Stimulated activated CD4-positive, alpha-beta T cell treated with anti-CD3 and anti-CD28 coated beads, Interleukin-1b, Interleukin-23, amount 100 ng/mL, for 4 hours (primary cell): ENCODE measurements around the gene CELF1.
"Not testable (repeated sequence)": the region's sequence is repeated elsewhere in the genome, so short reads cannot be mapped to it uniquely, and the experiment has no call there.

Experiments used
- DNase-seq, 2 donors: peaks; one replicate each; pipeline ENCODE4 v3.0.0-alpha.2; 2020; ENCODE audit warnings: low read depth in 2 of 2

Gene CELF1

DNA sequence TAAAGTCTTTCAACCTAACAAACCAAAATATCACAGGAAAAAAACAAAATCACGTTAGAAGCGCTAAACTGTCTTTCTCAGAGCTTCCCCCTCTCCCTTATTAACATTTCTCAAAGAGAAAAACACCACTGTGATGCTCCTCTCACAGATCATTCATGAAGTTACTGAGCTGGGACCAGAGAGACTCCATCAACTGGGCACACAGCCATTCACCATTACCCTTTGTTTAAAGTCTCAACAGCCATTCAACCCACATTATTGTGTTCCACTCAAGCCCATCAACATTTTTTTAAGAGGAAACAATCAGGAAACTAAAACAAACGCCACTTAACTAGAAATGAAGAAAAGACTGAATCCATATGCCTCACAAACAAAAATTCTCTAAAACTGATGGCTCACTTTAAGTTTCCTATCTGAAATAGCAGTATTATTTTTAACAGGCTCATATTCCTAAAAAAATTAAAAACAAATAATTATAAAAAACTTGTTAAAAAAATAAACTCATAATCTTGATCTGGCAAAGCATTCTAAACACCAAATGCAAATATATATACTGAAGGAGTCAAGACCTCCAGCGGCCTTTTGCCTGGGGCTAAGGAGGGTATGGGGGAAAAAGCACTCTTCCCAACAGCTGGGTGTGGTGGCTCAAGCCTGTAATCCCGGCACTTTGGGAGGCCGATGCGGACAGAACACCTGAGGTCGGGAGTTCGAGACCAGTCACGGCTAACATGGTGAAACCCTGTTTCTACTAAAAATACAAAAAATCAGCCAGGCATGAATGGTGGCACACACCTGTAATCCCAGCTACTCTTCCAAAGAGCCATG, 14.0 kb downstream of the CELF1 start:
- no peak for DNase-seq

DNA sequence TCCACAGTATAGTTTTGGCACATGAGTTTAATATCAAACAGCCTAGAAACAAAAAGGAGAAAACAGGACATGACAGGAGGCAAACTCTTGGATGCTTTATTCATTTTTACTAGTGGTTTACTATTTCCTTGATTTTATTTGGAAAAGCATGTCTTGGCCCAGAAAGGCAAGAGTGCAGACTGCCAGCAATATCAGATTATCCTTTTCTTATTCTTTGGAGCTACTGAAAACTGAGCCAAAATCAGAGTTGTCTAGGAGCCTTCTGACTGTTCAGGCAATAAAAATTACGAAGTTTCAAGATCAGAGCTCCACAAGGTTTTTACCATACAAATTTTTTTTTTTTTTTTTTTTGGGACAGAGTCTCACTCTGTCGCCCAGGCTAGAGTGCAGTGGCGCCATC, 16.0 kb downstream of the CELF1 start:
- no peak for DNase-seq

DNA sequence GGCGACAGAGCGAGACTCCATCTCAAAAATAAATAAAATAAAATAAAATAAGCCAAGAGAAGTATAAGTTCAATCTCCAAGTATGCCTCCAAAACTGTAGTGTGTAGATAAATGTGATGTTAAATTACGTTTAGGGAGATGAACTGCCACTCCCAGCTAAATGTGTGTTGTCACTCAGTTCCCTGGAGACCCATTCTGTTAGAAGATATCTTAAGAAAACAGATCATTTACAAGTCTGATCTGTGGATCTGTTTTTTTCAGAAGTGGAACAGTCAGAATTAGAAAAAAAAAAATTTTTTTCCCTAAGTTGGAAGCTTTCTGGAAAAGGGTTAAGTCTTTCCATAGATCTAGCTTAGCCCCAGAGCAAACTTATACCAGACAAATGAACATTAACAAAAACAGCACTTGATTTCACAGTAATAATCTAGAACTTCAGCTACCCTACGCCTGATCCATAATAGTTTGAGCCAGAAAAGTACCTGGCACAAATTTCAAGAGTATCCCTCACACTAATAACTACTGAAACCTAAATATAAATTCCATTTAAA, 18.2 kb downstream of the CELF1 start:
- no peak for DNase-seq

DNA sequence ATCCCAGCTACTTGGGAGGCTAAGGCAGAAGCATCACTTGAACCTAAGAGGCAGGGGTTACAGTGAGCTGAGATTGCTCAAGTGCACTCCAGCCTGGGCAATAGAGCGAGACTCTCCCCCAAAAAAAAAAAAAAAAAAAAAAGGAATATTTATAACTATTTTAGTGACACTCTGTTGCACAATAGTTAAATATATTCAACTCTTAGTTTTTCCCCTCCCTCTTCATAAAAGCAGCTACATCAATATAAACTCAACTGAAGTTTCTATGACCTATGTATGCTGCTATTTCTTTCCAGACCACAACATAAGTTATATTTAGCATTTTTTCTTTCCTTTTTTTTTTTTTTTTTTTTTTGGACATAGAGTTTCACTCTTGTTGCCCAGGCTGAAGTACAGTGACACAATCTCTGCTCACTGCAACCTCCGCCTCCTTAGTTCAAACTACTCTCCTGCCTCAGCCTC, 19.2 kb downstream of the CELF1 start:
- no peak for DNase-seq

DNA sequence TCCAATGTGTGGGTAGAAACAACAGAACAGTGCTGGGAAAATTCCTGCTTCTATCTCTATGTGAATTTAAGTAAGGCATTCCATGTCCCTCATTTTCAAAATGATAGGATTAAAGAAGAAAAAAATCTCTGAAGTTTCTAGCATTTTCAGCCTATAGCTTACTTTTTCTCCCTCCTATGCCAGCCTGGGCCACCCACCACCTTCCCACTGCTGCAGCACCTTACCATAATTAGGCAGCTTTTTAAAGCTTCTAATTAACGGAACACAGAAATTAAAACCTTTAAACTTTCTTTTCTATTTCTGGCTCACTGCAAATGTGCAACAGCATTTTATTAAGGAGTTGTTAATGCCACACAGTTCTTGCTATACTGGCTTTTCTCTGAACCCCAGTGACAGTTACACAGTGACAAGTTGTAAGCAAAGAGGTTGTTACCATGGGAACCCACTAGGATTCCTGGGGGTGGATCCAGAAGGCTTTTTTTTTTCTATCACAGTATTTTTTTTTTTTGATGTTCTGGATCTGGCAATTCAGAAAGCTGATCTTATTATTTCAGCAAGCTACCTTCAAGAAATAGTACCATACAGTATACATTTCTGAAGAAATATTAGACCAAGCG, 20.2 kb downstream of the CELF1 start:
- no peak for DNase-seq

GRCh38 chr11:47531666-47532065, 21.3 kb downstream of the CELF1 start:
- DNase-seq, result no peak

DNA sequence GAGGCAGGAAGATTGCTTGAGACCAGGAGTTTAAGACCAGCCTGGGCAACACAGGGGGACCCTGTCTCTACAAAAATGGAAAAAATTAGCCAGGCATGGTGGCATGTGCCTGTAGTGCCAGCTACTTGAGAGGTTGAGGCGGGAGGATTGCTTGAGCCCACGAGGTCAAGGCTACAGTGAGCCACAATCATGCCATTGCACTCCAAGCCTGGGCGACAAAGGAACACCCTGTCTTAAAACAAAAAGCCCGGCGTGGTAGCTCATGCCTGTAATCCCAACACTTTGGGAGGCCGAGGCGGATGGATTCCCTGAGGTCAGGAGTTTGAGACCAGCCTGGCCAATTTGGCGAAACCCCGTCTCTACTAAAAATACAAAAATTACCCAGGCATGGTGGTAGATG, 22.2 kb downstream of the CELF1 start:
- DNase-seq, result not testable (repeated sequence)

DNA sequence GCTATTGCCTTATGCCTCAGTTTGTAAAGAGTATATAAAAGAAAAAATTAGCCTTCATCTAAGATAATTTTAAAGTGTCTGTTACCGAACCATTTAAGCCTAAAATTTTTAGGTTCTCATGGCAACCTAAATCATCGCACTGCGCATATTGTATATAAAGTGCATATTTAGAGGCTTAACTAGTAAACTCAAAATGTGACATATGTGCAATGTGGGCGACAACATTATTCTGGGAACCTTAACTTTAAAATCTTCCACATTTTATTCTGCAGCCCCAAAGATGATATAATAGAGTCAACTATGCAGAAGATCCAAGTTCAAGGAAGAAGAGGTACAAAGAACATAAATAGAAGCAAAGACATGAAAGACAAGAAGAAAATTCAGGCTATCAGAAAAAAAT, 23.0 kb downstream of the CELF1 start:
- no peak for DNase-seq

- no peak for DNase-seq
Measured at GRCh38 chr11:47527186-47527585, 25.7 kb downstream of the CELF1 start.

GRCh38 chr11:47526032-47526431, 26.9 kb downstream of the CELF1 start:
- not testable (repeated sequence) for DNase-seq

GRCh38 chr11:47524291-47524874, 28.5 kb downstream of the CELF1 start:
- no peak for DNase-seq

GRCh38 chr11:47523490-47524225, 29.3 kb downstream of the CELF1 start:
- peak in 1 of 2 donors; percentile 21 for DNase-seq

DNA sequence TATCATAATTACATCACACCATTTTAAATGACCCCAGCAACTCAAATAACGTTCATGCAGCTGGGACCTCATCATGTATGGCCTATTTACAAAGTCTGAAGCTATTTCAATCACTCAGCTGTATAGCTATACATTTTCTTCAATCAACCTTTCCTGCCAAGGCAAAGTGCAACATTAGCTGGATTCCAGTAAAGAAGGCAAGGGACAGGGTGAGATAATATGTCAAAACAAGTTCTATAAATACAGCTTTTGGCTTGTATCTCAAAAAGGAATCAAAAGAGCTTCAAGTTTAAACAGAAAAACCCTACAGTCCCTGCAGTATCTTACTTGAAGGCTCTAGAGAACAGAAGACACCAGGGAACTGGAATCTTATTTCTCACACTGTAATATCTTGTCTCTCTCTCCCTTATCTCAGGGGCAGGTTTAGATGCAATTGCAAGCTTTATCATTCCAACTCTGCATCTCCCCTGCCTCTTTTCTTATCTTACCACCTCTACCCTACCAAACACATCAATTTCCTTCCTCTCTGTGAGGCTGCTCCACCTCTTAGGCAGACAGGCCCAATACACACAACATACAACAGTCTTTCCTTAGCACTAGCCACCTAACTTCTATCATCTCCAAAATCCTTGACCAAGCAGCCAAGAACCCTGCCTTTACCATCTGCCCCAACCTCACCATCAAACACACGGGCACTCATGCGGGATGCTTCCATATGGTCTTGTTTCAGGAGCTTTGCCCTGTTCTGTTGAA, 34.5 kb downstream of the CELF1 start:
- DNase-seq, result no peak

GRCh38 chr11:47516984-47517853, 35.7 kb downstream of the CELF1 start:
- no peak for DNase-seq

DNA sequence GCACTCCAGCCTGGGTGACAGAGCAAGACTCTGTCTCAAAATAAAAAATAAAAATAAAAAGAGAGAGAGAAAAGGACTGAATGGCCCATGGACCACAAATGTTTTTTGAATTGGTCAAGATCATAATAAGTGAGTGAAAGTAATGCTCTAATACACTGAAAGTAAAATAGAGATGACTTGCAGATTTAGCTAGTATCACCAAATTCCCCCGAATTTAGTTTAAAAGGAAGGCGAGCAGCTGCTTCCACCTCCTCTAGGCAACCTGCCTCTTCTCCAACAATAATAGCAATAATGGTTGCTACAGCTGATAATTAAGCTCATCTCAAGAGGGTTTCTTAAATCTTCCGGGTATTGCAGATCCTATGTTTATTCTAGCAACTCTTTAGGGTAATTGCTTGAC, 36.8 kb downstream of the CELF1 start:
- DNase-seq, result no peak

DNA sequence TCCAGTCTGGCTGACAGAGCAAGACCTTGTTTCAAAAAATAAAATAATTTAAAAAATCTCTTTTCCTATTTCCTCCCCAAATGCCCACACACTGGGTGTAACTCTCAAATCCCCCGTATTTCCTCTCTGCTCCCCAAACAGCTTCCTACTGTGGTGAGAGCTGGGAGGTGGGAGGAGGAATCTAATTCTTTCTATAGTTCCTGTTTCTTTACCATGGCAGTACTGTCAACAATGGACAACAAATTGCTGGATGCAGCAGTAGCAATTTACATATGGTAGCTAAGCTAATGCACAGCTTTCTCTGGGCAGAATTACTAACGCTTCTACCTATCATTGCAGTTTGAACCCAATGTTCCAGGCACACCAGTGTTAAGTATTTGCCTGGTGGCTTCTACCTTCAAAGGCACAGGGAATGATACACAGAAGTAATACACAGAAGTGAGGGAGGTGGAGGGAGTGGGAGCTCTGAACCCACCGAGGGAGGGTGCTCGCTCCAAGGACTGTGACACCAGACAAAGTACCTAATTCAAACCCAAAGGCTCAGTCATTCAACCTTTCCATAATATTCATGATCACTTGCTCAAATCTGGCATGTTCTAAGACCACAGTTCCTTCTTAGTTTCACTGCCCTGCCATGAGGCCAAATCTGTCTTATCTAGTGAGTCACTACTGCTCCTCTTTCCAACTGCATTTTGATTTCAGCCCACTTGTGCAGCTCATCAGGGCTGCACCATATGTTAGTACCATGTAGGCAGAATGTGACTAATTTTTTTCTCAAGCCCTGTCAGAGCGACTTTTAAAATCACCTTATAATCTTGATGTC, 37.9 kb downstream of the CELF1 start:
- DNase-seq, result peak; percentile 25 to 26

DNA sequence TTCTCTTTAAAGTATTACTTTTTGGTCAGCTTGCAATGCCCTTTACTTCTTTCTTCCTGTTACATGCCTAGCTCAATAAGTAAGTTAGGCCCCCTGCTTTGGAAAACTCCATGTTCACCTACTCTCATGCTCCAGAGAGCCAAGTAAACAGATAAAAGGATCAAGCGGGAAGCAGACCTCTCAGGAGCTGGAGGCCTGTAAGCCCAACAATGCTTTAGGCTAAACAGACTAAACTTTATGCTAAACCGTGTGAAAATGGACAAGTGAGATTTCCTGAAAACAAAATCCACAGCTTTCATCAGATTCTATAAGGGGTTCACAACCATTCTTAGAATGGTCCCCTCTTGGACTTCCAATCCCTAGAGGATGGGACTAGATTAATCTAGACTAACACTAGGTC, 40.2 kb downstream of the CELF1 start:
- no peak for DNase-seq

DNA sequence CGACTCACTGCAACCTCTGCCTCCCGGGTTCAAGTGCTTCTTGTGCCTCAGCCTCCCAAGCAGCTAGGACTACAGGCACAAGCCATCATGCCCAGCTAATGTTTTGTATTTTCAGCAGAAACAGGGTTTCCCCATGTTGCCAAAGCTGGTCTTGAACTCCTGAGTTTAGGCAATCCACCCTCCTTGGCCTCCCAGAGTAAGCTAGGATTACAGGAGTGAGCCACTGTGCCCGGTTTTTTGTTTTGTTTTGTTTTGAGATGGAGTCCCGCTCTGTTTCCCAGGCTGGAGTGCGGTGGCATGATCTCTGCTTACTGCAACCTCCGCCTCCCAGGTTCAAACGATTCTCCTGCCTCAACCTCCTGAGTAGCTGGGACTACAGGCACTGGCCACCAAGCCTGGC, 41.0 kb downstream of the CELF1 start:
- no peak for DNase-seq

DNA sequence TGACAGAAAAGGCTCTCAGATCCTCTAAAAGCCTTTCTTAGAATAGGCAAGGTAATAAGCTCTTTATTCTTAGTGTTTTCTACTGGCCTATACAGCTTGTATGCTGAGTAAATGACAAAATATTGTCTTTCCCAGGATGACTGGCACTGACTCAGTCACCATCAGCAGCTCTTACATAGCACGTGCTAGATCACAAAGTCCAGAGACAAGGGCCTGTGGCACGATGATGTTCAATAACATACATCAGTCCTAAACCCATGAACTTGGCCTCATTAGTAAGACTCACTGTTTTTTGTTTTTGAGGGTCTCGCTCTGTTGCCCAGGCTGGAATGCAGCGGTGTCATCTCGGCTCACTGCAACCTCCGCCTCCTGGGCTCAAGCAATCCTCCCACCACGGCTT, 42.7 kb downstream of the CELF1 start:
- DNase-seq, result no peak
